Right cardiac atrium (tissue), 5 donors: ENCODE data around the gene SOBP. TPM values are rescaled to one million over a fixed set of nuclear protein-coding genes. Genes with fewer than 3 reads are reported as not detected.

Experiments
- ATAC-seq, 2 donors: fragments of 200-7000 bp; cut with Tn5 transposase; one replicate each; pipeline versions ENCODE4 v1.8.0 to v1.9.1; 2020; ENCODE audit warnings: moderate library complexity in 2 of 2, mild to moderate bottlenecking in 1 of 2
- DNase-seq, 3 donors: peaks; one replicate each; pipeline ENCODE4 v3.0.0-alpha.2; 2020
- H3K27ac ChIP-seq: one replicate; pipeline ENCODE4 v1.5.1; 2013; ENCODE audit warnings: mild to moderate bottlenecking, low read length, control low read depth, moderate library complexity
- H3K27me3 ChIP-seq: one replicate; pipeline ENCODE4 v1.6.1; 2013; ENCODE audit not compliant: control insufficient read depth, insufficient read depth
- H3K4me1 ChIP-seq: one replicate; pipeline ENCODE4 v1.6.1; 2013; ENCODE audit warnings: low read length; ENCODE audit not compliant: control insufficient read depth, insufficient read depth
- H3K4me3 ChIP-seq: one replicate; pipeline ENCODE4 v1.5.1; 2013; ENCODE audit warnings: low read length, control low read depth
- H3K9me3 ChIP-seq: one replicate; pipeline ENCODE4 v1.6.1; 2013; ENCODE audit warnings: low read length; ENCODE audit not compliant: control insufficient read depth
- WGBS: extraction: QIAGEN DNeasy Blood & Tissue Kit; methylation state at CpG from one replicate; pipeline ENCODE4 v1.1.7; 2013; 5-methylcytosine and 5-hydroxymethylcytosine counted together
- intact Hi-C, 4 donors: fragments of 100-400 bp; cut with DNase I; formaldehyde crosslinking; loops; one replicate each; pipeline versions ENCODE4 v1.11.0 to v1.14.0; 2022 to 2023
- polyA plus RNA-seq: library from polyadenylated mRNA; stranded (reverse); fragments of 200-250 nt; gene quantifications from one replicate; pipeline ENCODE4 v1.2.3, GENCODE V29; 2013
- total RNA-seq, 4 donors: library from RNA; stranded (reverse); fragmentation: NEBNext Ultra II Directional; extraction: Animal tissue kit (Norgen Biotek cat#: 25700); gene quantifications; one replicate each; pipeline ENCODE4 v1.2.1, GENCODE V29; 2021
- donor health status: healthy with polysubstance abuse.
- donor health status: DM: no; HTN: yes; CAD: no.
- donor health status: DM: no; HTN: no; CAD: no.
- donor health status: DM: no; HTN: yes; CAD: no; lungs with severe emphysema.
- donor health status: DM: yes; HTN: yes; CAD: no.

The SOBP gene
- total and polyA plus RNA-seq, 5 donors, result 10.4 to 20.6 (median 17.7) TPM

DNA sequence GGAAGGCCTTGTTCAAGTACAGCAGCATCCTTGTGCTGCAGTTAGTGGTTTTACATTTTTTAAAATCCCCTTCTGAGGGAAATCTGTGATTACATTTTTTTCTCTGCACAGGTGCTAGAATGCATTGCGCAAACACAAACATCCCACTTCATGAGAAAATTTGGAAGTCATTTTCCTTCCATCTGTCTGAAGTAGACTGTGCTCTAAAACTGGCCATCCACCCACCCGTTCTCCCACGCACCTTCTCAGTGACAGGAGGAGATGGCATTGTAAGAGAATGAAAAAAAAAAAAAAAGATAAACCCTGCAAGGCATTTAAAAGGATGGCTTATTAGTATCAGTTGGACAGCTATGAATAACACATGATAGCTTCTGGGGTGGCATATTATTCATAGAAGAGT, 65.0 kb downstream of the SOBP start:
- H3K27me3 ChIP-seq, result no peaks in the 10 kb centered on the region
- no peaks in the 10 kb centered on the region for H3K9me3 ChIP-seq
- no peak overlapping the region for H3K4me3 ChIP-seq
- DNase-seq (no peak), ATAC-seq (no peak)
- H3K27ac ChIP-seq, result no peak overlapping the region
- 86% methylated on average over 3 of the region's 3 CpGs for WGBS
- intact Hi-C loops, result no loop called here
- H3K4me1 ChIP-seq, result no peaks in the 10 kb centered on the region

GRCh38 chr6:107555449-107555848, 65.5 kb downstream of the SOBP start:
- ATAC-seq, result no peak
- 94% methylated on average over 7 of the region's 7 CpGs for WGBS
- H3K4me3 ChIP-seq, result no peak overlapping the region

DNA sequence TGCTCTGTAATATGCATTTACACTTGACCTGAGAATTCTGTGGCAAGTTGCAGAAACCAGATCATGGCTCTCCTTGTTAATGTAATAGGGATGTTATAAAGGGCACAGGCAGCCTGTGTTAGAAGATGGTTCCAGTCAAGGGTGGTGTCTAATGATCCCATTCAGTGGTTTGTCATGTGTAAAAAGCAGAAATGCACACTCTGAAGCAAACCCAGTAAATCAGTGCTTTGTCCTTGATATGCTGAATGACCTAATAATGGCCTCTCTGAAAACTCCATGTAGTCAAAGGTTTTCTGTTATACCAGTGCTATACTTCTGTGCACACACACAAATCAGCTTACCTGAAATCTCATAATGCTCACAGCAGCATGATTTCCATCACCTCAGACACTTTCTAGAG, 66.2 kb downstream of the SOBP start:
- no peaks in the 10 kb centered on the region for H3K9me3 ChIP-seq
- intact Hi-C loops, result no loop called here
- no peak overlapping the region for H3K27ac ChIP-seq
- no peak for DNase-seq
- no peak overlapping the region for H3K4me3 ChIP-seq
- H3K27me3 ChIP-seq, result no peaks in the 10 kb centered on the region
- H3K4me1 ChIP-seq, result no peaks in the 10 kb centered on the region
- ATAC-seq, result no peak

More at GRCh38 chr6:107555449-107555848, 65.5 kb downstream of the SOBP start:
- H3K27me3 ChIP-seq, result no peaks in the 10 kb centered on the region
- H3K27ac ChIP-seq, result no peak overlapping the region
- no peaks in the 10 kb centered on the region for H3K4me1 ChIP-seq
- intact Hi-C loops, result no loop called here
- DNase-seq, result no peak
- H3K9me3 ChIP-seq, result no peaks in the 10 kb centered on the region

DNA sequence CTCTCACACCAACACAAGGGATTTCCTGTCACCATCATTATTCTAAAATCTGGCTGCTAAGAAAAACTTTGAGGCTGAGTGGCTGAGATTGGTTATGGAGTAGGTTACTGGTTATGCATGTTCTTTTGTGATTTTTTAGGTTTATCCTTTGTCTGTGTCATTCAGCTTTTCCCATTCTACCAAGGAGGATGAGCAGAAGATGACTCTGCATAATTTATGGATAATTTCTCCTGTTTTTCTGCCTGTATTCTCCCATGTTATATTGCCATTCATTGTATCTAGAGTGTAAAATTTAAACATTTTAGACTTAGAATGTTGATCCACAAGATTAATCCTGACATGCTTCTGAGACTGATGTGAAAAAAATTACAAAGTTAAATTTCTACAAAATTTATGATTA, 67.8 kb downstream of the SOBP start:
- Histone ChIP-seq H3K27me3 (no peaks in the 10 kb centered on the region), H3K4me3 (no peak overlapping the region), H3K27ac (no peak overlapping the region), H3K4me1 (no peaks in the 10 kb centered on the region), H3K9me3 (no peaks in the 10 kb centered on the region)
- intact Hi-C loops, result no loop called here
- ATAC-seq, result no peak
- no peak for DNase-seq

DNA sequence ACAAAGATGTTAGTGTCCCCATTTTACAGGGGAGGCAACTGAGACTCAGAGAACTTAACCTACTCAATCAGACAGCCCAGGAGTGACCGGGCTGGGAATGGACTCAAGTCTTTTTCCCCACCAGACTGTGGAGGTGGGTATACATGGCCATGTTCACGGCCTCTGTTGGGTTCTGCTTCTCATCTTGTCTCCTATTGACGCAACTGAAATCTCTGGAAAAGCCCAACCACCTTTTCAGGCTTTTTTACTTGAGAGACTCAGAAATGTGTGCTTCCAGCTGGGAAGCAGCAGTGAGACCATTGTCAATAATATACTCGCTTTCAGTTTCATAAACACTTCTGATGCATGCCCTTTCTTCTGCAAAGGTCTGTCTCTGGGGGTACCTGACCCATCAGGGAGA, 70.7 kb downstream of the SOBP start:
- Histone ChIP-seq H3K4me3 (no peak overlapping the region), H3K4me1 (peaks cover 2% of the 10 kb centered on the region), H3K27ac (peak overlapping the region; percentile 21), H3K27me3 (no peaks in the 10 kb centered on the region), H3K9me3 (no peaks in the 10 kb centered on the region)
- DNase-seq (no peak), ATAC-seq (peak; percentile 71 to 75)
- intact Hi-C loops, result no loop called here
- 40% methylated on average over 4 of the region's 4 CpGs for WGBS

DNA sequence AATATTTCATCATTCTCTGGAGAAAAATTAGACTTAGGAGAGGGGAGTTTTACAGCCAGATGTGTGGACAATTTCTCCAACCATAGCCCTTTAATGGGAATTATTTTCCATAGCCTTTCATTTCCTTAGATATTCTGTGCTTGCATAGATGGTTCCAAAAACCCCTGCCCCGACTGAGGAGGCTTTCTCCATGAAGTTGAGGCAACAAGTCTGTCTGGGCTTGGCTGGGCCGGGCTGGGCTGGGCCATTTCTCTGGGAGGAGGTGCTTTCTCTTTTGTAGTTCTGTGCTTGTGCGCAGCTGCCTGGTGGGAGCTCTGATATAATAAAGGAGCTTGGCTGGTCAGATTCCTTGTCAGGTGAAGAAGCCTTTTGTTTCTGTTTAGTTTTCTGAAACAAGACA, 71.4 kb downstream of the SOBP start:
- no peaks in the 10 kb centered on the region for H3K9me3 ChIP-seq
- H3K4me3 ChIP-seq, result no peak overlapping the region
- H3K27me3 ChIP-seq, result no peaks in the 10 kb centered on the region
- peak; percentile 70 to 88 (median 81) for DNase-seq
- peak; percentile 90 for ATAC-seq
- H3K4me1 ChIP-seq, result peaks cover 2% of the 10 kb centered on the region
- intact Hi-C loops, result no loop called here
- WGBS, result 35% methylated on average over 3 of the region's 3 CpGs
- H3K27ac ChIP-seq, result no peak overlapping the region

DNA sequence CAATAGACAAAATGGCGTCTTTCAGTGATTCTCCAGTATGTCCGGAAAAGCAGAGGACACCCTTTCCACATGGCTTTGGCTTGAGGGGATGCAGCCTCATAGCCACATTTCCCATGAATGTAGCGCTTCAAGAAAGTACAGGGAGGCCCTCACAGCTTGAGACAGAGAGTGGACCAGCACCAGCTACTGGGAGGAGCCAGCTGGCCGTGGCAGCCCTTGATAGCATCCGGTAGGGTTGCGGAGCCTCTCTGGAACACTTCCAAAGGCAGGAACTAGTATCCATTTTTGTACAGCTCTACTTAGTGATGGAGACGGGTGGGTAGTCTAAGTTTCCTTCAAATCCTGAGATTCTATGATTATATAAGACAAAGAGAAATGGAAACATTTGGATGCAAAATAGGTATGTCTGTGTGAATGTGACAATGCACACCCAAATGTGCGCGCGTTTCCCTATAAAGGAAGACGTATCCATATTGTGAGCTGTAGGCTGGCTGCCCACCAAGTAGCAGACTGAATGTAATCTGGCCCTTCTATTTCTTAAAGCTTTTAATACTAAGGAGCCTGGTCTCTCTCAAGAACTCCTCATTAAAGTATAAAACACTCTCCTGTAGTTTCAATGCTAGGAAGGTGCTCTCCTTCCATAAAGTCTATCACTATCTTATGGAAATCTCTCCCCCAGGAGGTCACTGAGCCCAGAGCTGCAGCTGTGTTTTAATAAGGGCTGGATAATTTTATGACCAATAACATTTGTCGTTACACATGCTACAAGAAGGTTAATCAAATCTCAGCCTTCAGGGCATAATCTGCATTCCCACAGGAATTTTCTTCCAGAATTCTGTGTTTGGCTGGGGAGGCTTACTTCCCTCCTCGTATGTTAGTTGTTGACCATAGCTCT, 74.0 kb downstream of the SOBP start:
- Histone ChIP-seq H3K9me3 (no peaks in the 10 kb centered on the region), H3K4me3 (no peak overlapping the region), H3K27me3 (no peaks in the 10 kb centered on the region), H3K4me1 (peaks cover 2% of the 10 kb centered on the region), H3K27ac (peak overlapping the region; percentile 17)
- WGBS, result 73% methylated on average over 13 of the region's 13 CpGs
- DNase-seq (peak; percentile 39 to 64 (median 63)), ATAC-seq (peak; percentile 39 to 44)
- intact Hi-C loops, result no loop called here

DNA sequence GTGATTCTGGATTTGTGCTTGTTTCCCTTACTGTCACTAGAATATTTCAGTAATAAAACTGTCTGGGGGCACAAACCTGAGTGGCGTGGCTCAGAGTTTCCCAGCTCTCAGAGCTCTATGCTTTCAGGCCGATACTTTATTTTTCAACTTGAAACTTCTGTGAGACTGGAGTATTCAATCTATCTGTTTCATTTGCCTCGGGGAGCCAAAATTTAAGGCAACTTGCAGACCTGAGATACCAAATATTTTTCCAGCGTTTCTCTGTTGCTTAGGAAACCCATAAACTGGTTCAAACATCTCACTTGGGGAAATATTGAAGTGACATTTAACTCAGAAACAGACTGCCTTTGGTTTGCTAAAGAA, 74.7 kb downstream of the SOBP start:
- ATAC-seq (peak in 1 of 2 donors; percentile 12), DNase-seq (no peak)
- H3K4me1 ChIP-seq, result peaks cover 2% of the 10 kb centered on the region
- WGBS, result 45% methylated on average over 4 of the region's 4 CpGs
- no peaks in the 10 kb centered on the region for H3K9me3 ChIP-seq
- no peaks in the 10 kb centered on the region for H3K27me3 ChIP-seq
- intact Hi-C loops, result no loop called here
- H3K27ac ChIP-seq, result peak overlapping the region; percentile 17
- H3K4me3 ChIP-seq, result no peak overlapping the region

GRCh38 chr6:107565165-107565723, 75.3 kb downstream of the SOBP start:
- DNase-seq (no peak), ATAC-seq (no peak)
- intact Hi-C loops, result no loop called here
- H3K27ac ChIP-seq, result no peak overlapping the region
- no peaks in the 10 kb centered on the region for H3K27me3 ChIP-seq
- 88% methylated on average over 7 of the region's 7 CpGs for WGBS
- peaks cover 2% of the 10 kb centered on the region for H3K4me1 ChIP-seq
- H3K4me3 ChIP-seq, result no peak overlapping the region
- H3K9me3 ChIP-seq, result no peaks in the 10 kb centered on the region

GRCh38 chr6:107567643-107568042, 77.7 kb downstream of the SOBP start:
- Histone ChIP-seq H3K27me3 (no peaks in the 10 kb centered on the region), H3K27ac (no peak overlapping the region), H3K9me3 (no peaks in the 10 kb centered on the region), H3K4me1 (peaks cover 2% of the 10 kb centered on the region), H3K4me3 (no peak overlapping the region)
- DNase-seq (no peak), ATAC-seq (no peak)
- intact Hi-C loops, result no loop called here
- 76% methylated on average over 1 of the region's 1 CpG for WGBS

GRCh38 chr6:107569473-107569872, 79.6 kb downstream of the SOBP start:
- no peak overlapping the region for H3K27ac ChIP-seq

More at GRCh38 chr6:107569473-107569872, 79.6 kb downstream of the SOBP start:
- DNase-seq, result no peak
- Histone ChIP-seq H3K9me3 (no peaks in the 10 kb centered on the region), H3K27me3 (no peaks in the 10 kb centered on the region), H3K4me3 (no peak overlapping the region), H3K4me1 (no peaks in the 10 kb centered on the region)
- WGBS, result 94% methylated on average over 9 of the region's 9 CpGs
- ATAC-seq, result no peak
- intact Hi-C loops, result no loop called here
